DMS79 treated with DMSO at 0.1 percent for 48 hours (cell line): ENCODE data around the gene C6orf62.
"Not testable (repeated sequence)": the region's sequence is repeated elsewhere in the genome, so short reads cannot be mapped to it uniquely, and the experiment has no call there.

Experiments
- DNase-seq: peaks from one replicate; lab custom pipeline; 2025; lab: John Stamatoyannopoulos, UW

The C6orf62 gene

DNA sequence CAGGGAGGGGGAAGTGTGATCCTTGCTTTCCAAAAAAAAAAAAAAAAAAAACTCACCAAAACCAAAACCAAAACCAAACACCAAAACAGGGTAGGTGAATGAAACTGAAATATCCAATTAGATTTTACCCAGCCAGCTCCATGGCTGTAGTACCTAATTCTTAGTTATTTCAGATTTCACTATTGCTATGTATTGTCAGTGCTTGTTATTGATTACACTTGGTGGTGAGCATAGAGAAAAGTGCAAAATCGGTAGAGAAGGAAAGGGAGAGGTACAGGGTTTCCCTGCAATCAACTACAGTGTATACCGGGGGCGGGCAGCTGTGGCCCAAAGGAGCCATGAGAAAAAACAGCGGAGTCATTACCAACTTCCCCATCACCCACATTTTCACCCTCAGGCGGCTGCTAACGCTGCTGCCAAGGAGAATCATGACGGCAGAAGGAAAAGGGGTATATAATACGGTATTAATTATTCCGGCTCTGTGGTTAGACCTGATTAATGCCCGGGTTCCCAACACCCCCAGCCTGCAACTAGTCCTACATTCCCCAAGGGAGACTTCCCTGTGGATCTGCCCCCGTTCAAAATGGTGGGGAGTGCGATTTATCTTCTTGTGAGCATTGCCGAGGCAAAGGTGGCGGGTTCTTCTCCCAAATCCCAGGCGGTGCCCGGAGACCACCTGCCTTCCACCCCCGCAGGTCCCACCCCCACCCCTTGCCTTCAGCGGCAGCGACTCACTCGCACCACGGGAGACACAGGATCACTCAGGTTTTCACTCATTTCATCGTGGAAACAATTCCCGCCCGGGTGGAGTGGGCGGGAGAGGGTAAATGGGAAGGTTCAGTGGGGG is at the start of gene C6orf62:
Gene C6orf62, minus strand, starts transcription at position 30 of the 847 bp plus-strand sequence. CDS start 486 bp downstream, outside the sequence.
- peak; percentile 30 for DNase-seq

GRCh38 chr6:24768361-24768760 is 49.4 kb upstream of the C6orf62 start:
- DNase-seq: no peak

DNA sequence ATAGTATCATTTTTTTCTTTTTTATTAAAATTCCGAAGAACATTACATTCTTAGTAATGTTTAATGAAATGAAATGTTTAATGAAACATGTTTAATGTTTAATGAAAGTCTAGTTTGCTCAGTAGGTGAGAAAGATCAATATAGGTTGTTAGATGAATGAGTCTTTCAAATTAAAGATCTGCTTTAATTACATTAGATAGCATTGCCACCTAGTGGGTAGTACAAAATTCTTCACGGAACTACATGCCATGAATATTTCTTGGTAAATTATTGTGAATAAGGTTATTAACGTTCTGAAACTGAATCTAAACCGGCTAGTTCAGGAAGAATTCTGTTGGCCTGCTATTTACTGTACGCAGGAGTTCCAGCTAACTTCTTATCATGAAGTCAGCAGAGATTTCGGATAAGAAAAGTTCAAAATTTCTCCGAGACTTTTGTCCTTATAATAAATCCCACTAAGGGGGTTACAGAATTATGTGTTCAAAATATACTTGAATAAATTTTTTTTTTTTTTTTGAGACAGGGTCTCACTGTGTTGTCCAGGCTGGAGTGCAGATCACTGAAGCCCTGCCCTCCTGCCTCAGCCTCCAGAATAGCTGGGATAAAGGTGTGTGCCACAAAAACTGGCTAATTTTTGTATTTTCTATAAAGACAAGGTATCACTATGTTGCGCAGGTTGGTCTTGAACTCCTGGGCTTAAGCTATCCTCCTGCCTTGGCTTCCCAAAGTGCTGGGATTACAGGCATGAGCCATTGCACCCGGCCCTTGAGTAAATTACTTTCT is 47.9 kb upstream of the C6orf62 start:
- DNase-seq: peak; percentile 25

GRCh38 chr6:24765968-24766367 is 47.0 kb upstream of the C6orf62 start:
- DNase-seq: not testable (repeated sequence)

DNA sequence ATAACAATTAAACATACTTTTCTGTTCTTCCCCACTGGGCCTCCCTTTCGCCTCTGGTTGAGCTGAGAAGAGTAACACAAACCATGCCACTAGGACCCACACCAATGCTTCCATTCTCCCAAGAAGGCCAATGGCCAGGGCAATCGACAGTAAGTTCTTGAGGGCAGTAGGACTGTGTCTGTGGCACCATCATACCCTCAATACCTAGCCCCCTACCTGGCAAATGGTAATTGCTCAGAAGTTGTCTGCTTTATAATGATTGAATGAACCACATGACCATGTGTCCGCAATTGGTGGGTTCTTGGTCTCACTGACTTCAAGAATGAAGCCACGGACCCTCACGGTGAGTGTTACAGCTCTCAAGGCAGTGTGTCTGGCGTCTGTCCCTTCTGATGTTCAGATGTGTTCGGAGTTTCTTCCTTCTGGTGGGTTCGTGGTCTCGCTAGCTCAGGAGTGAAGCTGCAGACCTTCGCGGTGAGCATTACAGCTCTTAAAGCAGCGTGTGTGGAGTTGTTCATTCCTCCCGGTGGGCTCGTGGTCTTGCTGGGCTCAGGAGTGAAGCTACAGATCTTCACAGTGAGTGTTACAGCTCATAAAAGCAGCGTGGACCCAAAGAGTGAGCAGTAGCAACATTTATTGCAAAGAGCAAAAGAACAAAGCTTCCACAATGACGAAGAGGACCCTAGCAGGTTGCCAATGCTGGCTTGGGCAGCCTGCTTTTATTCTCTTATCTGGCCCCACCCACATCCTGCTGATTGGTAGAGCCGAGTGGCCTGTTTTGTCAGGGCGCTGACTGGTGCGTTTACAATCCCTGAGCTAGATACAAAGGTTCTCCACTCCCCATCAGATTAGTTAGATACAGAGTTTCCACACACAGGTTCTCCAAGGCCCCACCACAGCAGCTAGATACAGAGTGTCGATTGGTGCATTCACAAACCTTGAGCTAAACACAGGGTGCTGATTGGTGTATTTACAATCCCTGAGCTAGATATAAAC is 46.2 kb upstream of the C6orf62 start:
- not testable (repeated sequence) for DNase-seq

GRCh38 chr6:24763578-24763977 is 44.6 kb upstream of the C6orf62 start:
- DNase-seq: peak; percentile 98

- no peak for DNase-seq
These were observed 42.9 kb upstream of the C6orf62 start for GRCh38 chr6:24761851-24762250.

DNA sequence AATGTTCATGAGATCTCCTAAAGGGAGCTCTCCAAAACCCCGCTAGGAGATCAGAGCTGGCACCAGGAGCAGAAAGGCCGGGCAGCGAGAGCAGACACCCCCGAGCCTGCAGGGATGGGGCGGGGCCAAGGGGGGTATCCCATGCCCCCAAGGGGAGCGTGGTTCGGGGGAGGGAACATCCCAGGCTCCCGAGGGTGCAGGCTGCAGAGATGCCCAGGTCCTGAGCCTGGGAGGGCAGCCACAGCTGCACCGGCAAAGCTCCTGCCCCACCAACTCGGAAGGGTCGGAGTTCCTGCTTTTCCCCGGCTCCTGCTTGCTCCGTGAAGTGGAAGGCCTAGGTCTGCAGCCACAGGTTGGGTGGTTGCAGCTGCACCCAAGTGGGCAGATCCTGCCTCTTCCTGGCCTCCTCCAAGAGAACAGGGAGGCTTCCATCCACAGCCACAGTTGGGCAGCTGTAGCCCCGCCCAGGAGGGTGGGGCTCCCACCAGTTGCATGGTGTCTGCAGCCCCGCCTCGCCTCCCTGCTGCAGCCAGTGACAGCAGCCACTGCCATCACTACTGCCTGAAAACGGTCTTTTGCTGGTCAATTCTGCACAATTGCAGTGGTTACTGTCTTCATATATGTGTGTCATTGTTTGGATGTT is 42.4 kb upstream of the C6orf62 start:
- no peak for DNase-seq

GRCh38 chr6:24760210-24760609 is 41.3 kb upstream of the C6orf62 start:
- DNase-seq: no peak

- DNase-seq: no peak
These were observed 40.8 kb upstream of the C6orf62 start for GRCh38 chr6:24759718-24760117.

GRCh38 chr6:24757611-24758010 is 38.7 kb upstream of the C6orf62 start:
- DNase-seq: no peak

DNA sequence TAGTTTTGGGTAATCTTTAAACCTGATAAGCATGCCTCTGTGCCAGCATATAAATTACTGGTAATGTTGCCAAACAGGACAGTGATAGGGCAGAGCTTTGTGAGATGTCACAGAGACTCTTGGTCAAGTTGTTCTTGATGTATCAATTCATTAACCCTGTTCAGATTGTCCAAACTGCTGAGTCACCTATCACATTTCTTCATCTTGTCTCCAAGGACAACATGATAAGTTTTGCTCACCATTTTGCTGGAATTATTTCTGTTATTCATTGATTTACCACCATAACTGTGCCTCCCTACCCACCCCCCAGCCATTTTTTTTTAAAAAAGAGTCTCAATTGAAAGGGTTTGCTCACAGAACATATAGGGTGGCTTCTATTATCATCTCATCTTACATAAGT is 36.3 kb upstream of the C6orf62 start:
- no peak for DNase-seq

DNA sequence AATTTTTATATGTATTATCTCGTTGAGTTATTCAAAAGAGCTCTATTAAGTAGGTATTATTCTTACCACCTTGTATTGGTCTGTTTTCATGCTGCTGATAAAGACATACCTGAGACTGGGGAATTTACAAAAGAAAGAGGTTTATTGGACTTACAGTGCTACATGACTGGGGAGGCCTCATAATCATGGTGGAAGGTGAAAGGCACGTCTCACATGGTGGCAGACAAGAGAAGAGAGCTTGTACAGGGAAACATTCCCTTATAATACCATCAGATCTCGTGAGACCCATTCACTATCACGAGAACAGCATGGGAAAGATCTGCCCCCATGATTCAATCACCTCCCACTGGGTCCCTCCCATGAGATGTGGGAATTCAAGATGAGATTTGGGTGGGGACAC is 35.4 kb upstream of the C6orf62 start:
- not testable (repeated sequence) for DNase-seq

DNA sequence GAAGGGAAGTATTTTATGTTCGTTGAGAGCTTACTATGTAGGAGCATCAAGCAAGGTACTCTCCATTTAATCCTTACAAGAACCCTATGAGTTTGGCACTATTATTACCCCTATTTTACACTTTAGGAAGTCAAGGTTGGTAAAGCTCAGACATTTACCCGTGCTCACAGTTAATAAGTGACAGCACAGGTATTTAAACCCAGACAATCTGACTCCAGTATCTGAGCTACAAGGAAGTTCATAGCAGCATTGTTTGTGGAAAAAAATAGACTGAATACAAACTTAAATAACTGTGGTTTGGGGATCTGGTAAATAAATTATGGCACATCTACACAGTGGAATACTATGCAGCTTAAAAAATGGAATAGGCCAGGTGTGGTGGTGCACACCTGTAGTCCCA is 34.6 kb upstream of the C6orf62 start:
- DNase-seq: no peak

DNA sequence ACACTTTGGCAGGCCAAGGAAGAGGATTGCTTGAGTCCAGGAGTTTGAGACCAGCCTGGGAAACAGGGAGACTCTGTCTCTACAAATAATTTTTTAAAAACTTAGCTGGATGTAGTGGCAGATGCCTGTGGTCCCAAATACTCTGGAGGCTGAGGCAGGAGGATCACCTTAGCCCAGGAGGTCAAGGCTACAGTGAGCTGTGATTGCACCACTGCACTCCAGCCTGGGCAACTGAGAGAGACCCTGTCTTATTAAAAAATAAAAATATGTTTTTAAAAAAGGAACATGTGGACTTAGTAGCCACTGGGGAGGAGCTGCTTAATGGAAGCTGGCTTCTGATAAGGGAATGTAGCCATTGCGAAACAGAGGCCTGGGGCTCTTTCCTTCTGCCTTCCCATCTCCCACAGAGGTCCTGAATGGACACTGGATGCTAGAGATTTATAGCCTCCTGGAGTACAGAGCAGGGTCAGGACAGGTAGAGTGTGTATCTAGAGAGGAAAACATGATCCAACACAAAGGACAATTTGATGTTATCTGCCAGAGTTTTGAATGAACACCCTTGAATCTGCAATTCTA is 34.1 kb upstream of the C6orf62 start:
- no peak for DNase-seq

- DNase-seq: no peak
These were observed 33.5 kb upstream of the C6orf62 start for GRCh38 chr6:24752503-24752902.

DNA sequence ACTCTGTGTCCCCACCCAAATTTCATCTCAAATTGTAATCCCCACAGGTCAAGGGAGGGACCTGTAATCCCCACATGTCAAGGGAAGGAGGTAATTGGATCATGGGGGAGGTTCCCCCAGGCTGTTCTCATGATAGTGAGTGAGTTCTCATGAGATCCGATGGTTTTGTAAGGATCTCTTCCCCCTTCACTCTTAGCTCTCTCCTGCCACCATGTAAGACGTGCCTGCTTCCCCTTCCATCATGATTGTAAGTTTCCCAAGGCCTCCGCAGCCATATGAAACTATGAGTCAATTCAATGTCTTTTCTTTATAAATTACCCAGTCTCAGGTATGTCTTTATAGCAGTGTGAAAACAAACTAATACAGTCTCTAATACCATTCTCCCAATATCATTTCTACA is 31.9 kb upstream of the C6orf62 start:
- DNase-seq: not testable (repeated sequence)

- no peak for DNase-seq
These were observed 30.3 kb upstream of the C6orf62 start for GRCh38 chr6:24749297-24749696.

- DNase-seq: no peak
These were observed 26.0 kb upstream of the C6orf62 start for GRCh38 chr6:24744911-24745310.

- DNase-seq: no peak
These were observed 25.0 kb upstream of the C6orf62 start for GRCh38 chr6:24743944-24744335.
